ENCODE measurements around the gene AGBL1. TPM values are rescaled to one million over a fixed set of nuclear protein-coding genes. Genes with fewer than 3 reads are reported as not detected.

AGBL1 gene
- total RNA-seq, 4 donors from 2014 or later = 0.40 TPM; not detected in 3

DNA sequence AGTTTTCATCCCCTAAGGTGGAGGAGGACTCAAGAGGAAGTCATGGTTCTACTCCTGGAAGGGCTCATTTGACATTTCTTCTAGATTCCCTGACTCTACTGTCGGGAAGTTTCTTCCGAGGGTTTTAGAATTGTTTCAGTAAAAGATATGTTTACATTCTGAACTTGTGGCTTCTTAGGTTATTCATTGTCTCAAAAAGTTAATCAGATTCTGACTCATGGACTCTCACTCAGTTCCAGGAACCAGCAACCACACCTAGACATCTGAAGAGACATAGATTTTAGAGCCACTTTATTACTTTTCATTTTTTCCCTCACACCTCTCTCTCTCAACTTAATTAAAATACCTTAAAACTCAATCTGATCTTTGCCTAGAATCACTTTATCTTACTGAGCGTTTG is 862.6 kb downstream of the AGBL1 start:
- H3K27me3 ChIP-seq = no peaks in the 10 kb centered on the region
- no peaks in the 10 kb centered on the region for H3K4me1 ChIP-seq
- DNase-seq = no peak
- no peak overlapping the region for H3K27ac ChIP-seq
- no peaks in the 10 kb centered on the region for H3K9me3 ChIP-seq
- TF ChIP-seq POLR2A (IDR thresholded peaks at IDR 0.05) (no peak), CTCF (IDR thresholded peaks at IDR 0.05) (no peak)
- H3K4me3 ChIP-seq = no peak overlapping the region
- H3K36me3 ChIP-seq = no peaks in the 10 kb centered on the region

DNA sequence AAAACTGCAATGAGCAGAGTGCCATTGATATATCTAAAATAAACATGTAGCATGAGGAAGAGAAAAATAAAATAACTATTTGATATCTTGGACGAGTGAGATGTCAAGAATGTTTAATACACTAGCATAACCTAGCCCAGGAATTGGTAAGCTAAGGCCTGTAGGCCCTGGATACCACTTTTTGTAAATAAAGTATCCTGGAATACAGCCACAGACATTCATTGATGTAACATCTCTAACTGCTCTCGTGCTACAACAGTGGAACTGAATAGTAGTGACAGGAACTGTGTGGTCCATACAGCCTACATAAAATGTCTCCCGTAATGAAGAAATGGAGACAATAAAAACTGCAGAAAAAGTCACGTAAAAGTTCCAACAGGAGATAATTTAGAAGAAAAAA is 869.0 kb downstream of the AGBL1 start:
- TF ChIP-seq CTCF (IDR thresholded peaks at IDR 0.05) = no peak
- H3K36me3 ChIP-seq = no peaks in the 10 kb centered on the region

GRCh38 chr15:86959254-86959653 is 879.6 kb downstream of the AGBL1 start:
- DNase-seq = no peak
- no peak for TF ChIP-seq CTCF (IDR thresholded peaks at IDR 0.05)
- no peak for TF ChIP-seq POLR2A (IDR thresholded peaks at IDR 0.05)
- H3K4me3 ChIP-seq = no peak overlapping the region
- no peaks in the 10 kb centered on the region for H3K9me3 ChIP-seq
- H3K27me3 ChIP-seq = no peaks in the 10 kb centered on the region
- H3K36me3 ChIP-seq = no peaks in the 10 kb centered on the region
- H3K27ac ChIP-seq = no peak overlapping the region
- H3K4me1 ChIP-seq = no peaks in the 10 kb centered on the region

More for the DNA sequence above, 869.0 kb downstream of the AGBL1 start:
- Histone ChIP-seq H3K4me3 (no peak overlapping the region), H3K9me3 (no peaks in the 10 kb centered on the region), H3K27me3 (no peaks in the 10 kb centered on the region), H3K27ac (no peak overlapping the region), H3K4me1 (no peaks in the 10 kb centered on the region)
- no peak for DNase-seq

GRCh38 chr15:86961669-86962068 is 882.0 kb downstream of the AGBL1 start:
- H3K27ac ChIP-seq = no peak overlapping the region
- H3K4me1 ChIP-seq = no peaks in the 10 kb centered on the region
- H3K9me3 ChIP-seq = no peaks in the 10 kb centered on the region
- no peaks in the 10 kb centered on the region for H3K36me3 ChIP-seq
- no peak overlapping the region for H3K4me3 ChIP-seq
- no peak for DNase-seq
- no peaks in the 10 kb centered on the region for H3K27me3 ChIP-seq
- TF ChIP-seq POLR2A (IDR thresholded peaks at IDR 0.05) (no peak), CTCF (IDR thresholded peaks at IDR 0.05) (no peak)

DNA sequence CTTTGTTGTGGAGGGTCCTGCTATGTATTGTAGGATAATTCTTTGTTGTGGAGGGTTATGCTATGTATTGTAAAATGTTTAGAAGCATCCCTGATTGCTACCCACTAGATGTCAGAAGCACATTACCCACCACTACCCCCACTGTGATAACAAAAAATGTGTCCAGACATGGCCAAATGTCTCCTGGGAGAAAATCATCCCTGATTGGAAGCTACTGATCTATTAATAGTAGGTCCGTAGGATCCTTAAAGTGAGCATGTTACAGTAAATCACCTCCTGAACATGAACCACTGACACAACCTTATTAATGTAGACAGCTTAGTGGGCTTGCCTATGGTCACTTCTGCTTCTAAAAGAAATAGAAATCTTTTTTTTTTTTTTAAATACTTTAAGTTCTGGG is 884.6 kb downstream of the AGBL1 start:
- H3K27ac ChIP-seq = no peak overlapping the region
- DNase-seq = no peak
- TF ChIP-seq POLR2A (IDR thresholded peaks at IDR 0.05) (no peak), CTCF (IDR thresholded peaks at IDR 0.05) (no peak)
- H3K9me3 ChIP-seq = no peaks in the 10 kb centered on the region
- H3K27me3 ChIP-seq = no peaks in the 10 kb centered on the region
- H3K4me3 ChIP-seq = no peak overlapping the region
- H3K36me3 ChIP-seq = no peaks in the 10 kb centered on the region
- no peaks in the 10 kb centered on the region for H3K4me1 ChIP-seq

GRCh38 chr15:86968244-86968643 is 888.6 kb downstream of the AGBL1 start:
- TF ChIP-seq POLR2A (IDR thresholded peaks at IDR 0.05) (no peak), CTCF (IDR thresholded peaks at IDR 0.05) (no peak)
- no peaks in the 10 kb centered on the region for H3K9me3 ChIP-seq
- H3K36me3 ChIP-seq = no peaks in the 10 kb centered on the region
- no peak for DNase-seq
- no peaks in the 10 kb centered on the region for H3K4me1 ChIP-seq
- no peak overlapping the region for H3K4me3 ChIP-seq
- H3K27me3 ChIP-seq = no peaks in the 10 kb centered on the region
- H3K27ac ChIP-seq = no peak overlapping the region

Data from Peyer's patch (tissue), 4 donors.